Measurements from ENCODE around the gene CILP2.

- no peak for TF ChIP-seq EZH2phosphoT487 (conservative IDR thresholded peaks at IDR 0.05; ENCODE audit: low read length)
- TF ChIP-seq, protein P1, sequence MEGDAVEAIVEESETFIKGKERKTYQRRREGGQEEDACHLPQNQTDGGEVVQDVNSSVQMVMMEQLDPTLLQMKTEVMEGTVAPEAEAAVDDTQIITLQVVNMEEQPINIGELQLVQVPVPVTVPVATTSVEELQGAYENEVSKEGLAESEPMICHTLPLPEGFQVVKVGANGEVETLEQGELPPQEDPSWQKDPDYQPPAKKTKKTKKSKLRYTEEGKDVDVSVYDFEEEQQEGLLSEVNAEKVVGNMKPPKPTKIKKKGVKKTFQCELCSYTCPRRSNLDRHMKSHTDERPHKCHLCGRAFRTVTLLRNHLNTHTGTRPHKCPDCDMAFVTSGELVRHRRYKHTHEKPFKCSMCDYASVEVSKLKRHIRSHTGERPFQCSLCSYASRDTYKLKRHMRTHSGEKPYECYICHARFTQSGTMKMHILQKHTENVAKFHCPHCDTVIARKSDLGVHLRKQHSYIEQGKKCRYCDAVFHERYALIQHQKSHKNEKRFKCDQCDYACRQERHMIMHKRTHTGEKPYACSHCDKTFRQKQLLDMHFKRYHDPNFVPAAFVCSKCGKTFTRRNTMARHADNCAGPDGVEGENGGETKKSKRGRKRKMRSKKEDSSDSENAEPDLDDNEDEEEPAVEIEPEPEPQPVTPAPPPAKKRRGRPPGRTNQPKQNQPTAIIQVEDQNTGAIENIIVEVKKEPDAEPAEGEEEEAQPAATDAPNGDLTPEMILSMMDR (IDR thresholded peaks at IDR 0.05; ENCODE audit: insufficient read depth, low read length, poor library complexity, severe bottlenecking) = no peak
Observed at GRCh38 chr19:19540064-19540714, 2.1 kb downstream of the CILP2 start.
